ENCODE data around the gene PMPCA. TPM values are rescaled to one million over a fixed set of nuclear protein-coding genes. Genes with fewer than 3 reads are reported as not detected.
"Not testable (repeated sequence)": the region's sequence is repeated elsewhere in the genome, so short reads cannot be mapped to it uniquely, and the experiment has no call there.

Gene PMPCA
- total and polyA plus RNA-seq, 2 donors (not counting 3 experiments of a cell fraction or from before 2014, with no cell fraction given): 69.0 to 75.3 TPM

- ChIA-PET CTCF (no interaction called here), POLR2A (no interaction called here)
- H4K20me1 ChIP-seq (replicated peaks; ENCODE audit: control insufficient read depth, extremely low read depth, insufficient read depth, low read length): no peaks in the 10 kb centered on the region
- DNase-seq (ENCODE audit: low read depth, low spot score): no peak
- H3K9ac ChIP-seq (replicated peaks; ENCODE audit: extremely low read depth, insufficient read depth, low read length): no peak overlapping the region
- H2AFZ ChIP-seq (ENCODE audit: low read depth, low read length): no peak overlapping the region
- no TSS peak for BruUV-seq (replicated peaks)
- H3K27ac ChIP-seq (ENCODE audit: insufficient read depth, low read depth, low read length): no peak overlapping the region
- FAIRE-seq: no peak
- H3K4me2 ChIP-seq (ENCODE audit: insufficient read depth, low read length): no peak overlapping the region
- peaks cover 0 to 19% of the 10 kb centered on the region in 2 experiments for H3K36me3 ChIP-seq (ENCODE audit: control insufficient read depth in 2 of 2, extremely low read depth in 1 of 2, insufficient read depth in 2 of 2, low read length in 2 of 2)
- H3K79me2 ChIP-seq (ENCODE audit: control insufficient read depth, insufficient read depth, low read length): peaks cover 16% of the 10 kb centered on the region
- dilution Hi-C loops (cut with MboI; ENCODE audit: extremely low pct_ligation_motif_present, low sequenced_read_pairs) (no loop called here), intact Hi-C loops (cut with micrococcal nuclease) (no loop called here)
- no peak for TF ChIP-seq POLR2AphosphoS5 (IDR thresholded peaks at IDR 0.05; ENCODE audit: insufficient read depth, low read depth, low read length)
- TF ChIP-seq MYC (IDR thresholded peaks at IDR 0.05; ENCODE audit: low read depth, low read length): no peak
- no peak for TF ChIP-seq FOS (IDR thresholded peaks at IDR 0.05; ENCODE audit: borderline replicate concordance, insufficient read depth, low read length)
- TF ChIP-seq POLR2A (IDR thresholded peaks at IDR 0.05; ENCODE audit: low read depth, low read length): no peak
- TF ChIP-seq, protein P1, sequence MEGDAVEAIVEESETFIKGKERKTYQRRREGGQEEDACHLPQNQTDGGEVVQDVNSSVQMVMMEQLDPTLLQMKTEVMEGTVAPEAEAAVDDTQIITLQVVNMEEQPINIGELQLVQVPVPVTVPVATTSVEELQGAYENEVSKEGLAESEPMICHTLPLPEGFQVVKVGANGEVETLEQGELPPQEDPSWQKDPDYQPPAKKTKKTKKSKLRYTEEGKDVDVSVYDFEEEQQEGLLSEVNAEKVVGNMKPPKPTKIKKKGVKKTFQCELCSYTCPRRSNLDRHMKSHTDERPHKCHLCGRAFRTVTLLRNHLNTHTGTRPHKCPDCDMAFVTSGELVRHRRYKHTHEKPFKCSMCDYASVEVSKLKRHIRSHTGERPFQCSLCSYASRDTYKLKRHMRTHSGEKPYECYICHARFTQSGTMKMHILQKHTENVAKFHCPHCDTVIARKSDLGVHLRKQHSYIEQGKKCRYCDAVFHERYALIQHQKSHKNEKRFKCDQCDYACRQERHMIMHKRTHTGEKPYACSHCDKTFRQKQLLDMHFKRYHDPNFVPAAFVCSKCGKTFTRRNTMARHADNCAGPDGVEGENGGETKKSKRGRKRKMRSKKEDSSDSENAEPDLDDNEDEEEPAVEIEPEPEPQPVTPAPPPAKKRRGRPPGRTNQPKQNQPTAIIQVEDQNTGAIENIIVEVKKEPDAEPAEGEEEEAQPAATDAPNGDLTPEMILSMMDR (IDR thresholded peaks at IDR 0.05; ENCODE audit: extremely low read depth in 1 of 2, insufficient read depth in 1 of 2, low read depth in 1 of 2, low read length in 2 of 2): no peak
- no peak for TF ChIP-seq JUN (IDR thresholded peaks at IDR 0.05; ENCODE audit: borderline replicate concordance, insufficient read depth, insufficient read length, low read depth)
- no peak for TF ChIP-seq EZH2 (IDR thresholded peaks at IDR 0.05; ENCODE audit: borderline replicate concordance, low read depth, low read length, severe bottlenecking)
- TF ChIP-seq, protein P2, sequence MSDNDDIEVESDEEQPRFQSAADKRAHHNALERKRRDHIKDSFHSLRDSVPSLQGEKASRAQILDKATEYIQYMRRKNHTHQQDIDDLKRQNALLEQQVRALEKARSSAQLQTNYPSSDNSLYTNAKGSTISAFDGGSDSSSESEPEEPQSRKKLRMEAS (IDR thresholded peaks at IDR 0.05; ENCODE audit: insufficient read depth, insufficient read length): no peak
- TF ChIP-seq GATA2 (IDR thresholded peaks at IDR 0.05; ENCODE audit: insufficient read depth, insufficient read length, low read depth, low read length): no peak
- H3K4me1 ChIP-seq (ENCODE audit: control insufficient read depth, extremely low read depth, insufficient read depth, low read length): peaks cover 10% of the 10 kb centered on the region
- no peaks in the 10 kb centered on the region for H3K27me3 ChIP-seq (ENCODE audit: control insufficient read depth in 2 of 2, insufficient read depth in 2 of 2, low read length in 2 of 2)
- H3K9me3 ChIP-seq (replicated peaks; ENCODE audit: control insufficient read depth, insufficient read depth, low read length): no peaks in the 10 kb centered on the region
- H3K9me1 ChIP-seq (replicated peaks; ENCODE audit: control insufficient read depth, extremely low read depth, insufficient read depth, low read length): no peaks in the 10 kb centered on the region
- H3K4me3 ChIP-seq (replicated peaks in 1 of 3; ENCODE audit: insufficient read depth in 1 of 3, low read depth in 1 of 3, low read length in 3 of 3): no peak overlapping the region
Measured at GRCh38 chr9:136405481-136405880, 5.0 kb upstream of the PMPCA start.

GRCh38 chr9:136405904-136406303 is 4.6 kb upstream of the PMPCA start:
- dilution Hi-C loops (cut with MboI; ENCODE audit: extremely low pct_ligation_motif_present, low sequenced_read_pairs); FAIRE-seq; H3K27me3 ChIP-seq (ENCODE audit: control insufficient read depth in 2 of 2, insufficient read depth in 2 of 2, low read length in 2 of 2); H4K20me1 ChIP-seq (replicated peaks; ENCODE audit: control insufficient read depth, extremely low read depth, insufficient read depth, low read length); intact Hi-C loops (cut with micrococcal nuclease); BruUV-seq (replicated peaks); H3K4me3 ChIP-seq (replicated peaks in 1 of 3; ENCODE audit: insufficient read depth in 1 of 3, low read depth in 1 of 3, low read length in 3 of 3); DNase-seq (ENCODE audit: low read depth, low spot score); H3K9ac ChIP-seq (replicated peaks; ENCODE audit: extremely low read depth, insufficient read depth, low read length); H3K9me1 ChIP-seq (replicated peaks; ENCODE audit: control insufficient read depth, extremely low read depth, insufficient read depth, low read length); H3K9me3 ChIP-seq (replicated peaks; ENCODE audit: control insufficient read depth, insufficient read depth, low read length); H2AFZ ChIP-seq (ENCODE audit: low read depth, low read length); H3K27ac ChIP-seq (ENCODE audit: insufficient read depth, low read depth, low read length); CTCF ChIA-PET; H3K4me1 ChIP-seq (ENCODE audit: control insufficient read depth, extremely low read depth, insufficient read depth, low read length); H3K4me2 ChIP-seq (ENCODE audit: insufficient read depth, low read length); POLR2A ChIA-PET: not testable (repeated sequence)
- peaks cover 0 to 19% of the 10 kb centered on the region in 2 experiments for H3K36me3 ChIP-seq (ENCODE audit: control insufficient read depth in 2 of 2, extremely low read depth in 1 of 2, insufficient read depth in 2 of 2, low read length in 2 of 2)
- H3K79me2 ChIP-seq (ENCODE audit: control insufficient read depth, insufficient read depth, low read length): peaks cover 19% of the 10 kb centered on the region

DNA sequence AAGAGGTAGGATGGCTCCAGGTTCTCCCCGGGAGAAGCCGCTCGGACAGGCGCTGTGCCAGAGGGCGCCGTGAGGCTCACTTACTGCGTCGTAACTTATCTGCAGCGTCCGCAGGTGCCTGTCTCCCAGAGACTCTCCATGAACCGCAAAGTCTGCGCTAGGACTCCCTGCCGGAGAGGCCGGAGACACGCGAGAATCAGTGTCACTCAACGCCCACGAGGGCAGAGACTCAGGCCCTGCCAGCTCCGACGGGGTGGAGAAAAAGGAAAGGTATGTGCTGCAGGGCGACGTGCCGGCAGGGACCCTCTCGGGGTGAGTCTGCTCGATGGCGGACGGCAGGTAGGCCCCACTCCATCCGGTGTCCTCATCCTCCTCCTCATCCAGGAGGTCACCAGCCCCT is 3.4 kb upstream of the PMPCA start:
- H3K9me3 ChIP-seq (replicated peaks; ENCODE audit: control insufficient read depth, insufficient read depth, low read length); H3K27me3 ChIP-seq (ENCODE audit: control insufficient read depth in 2 of 2, insufficient read depth in 2 of 2, low read length in 2 of 2); BruUV-seq (replicated peaks); dilution Hi-C loops (cut with MboI; ENCODE audit: extremely low pct_ligation_motif_present, low sequenced_read_pairs); H3K27ac ChIP-seq (ENCODE audit: insufficient read depth, low read depth, low read length); H3K4me2 ChIP-seq (ENCODE audit: insufficient read depth, low read length); DNase-seq (ENCODE audit: low read depth, low spot score); H3K4me3 ChIP-seq (replicated peaks in 1 of 3; ENCODE audit: insufficient read depth in 1 of 3, low read depth in 1 of 3, low read length in 3 of 3); intact Hi-C loops (cut with micrococcal nuclease); FAIRE-seq; H2AFZ ChIP-seq (ENCODE audit: low read depth, low read length); H3K9me1 ChIP-seq (replicated peaks; ENCODE audit: control insufficient read depth, extremely low read depth, insufficient read depth, low read length); H3K9ac ChIP-seq (replicated peaks; ENCODE audit: extremely low read depth, insufficient read depth, low read length); CTCF ChIA-PET; H4K20me1 ChIP-seq (replicated peaks; ENCODE audit: control insufficient read depth, extremely low read depth, insufficient read depth, low read length); POLR2A ChIA-PET: not testable (repeated sequence)
- peaks cover 0 to 19% of the 10 kb centered on the region in 2 experiments for H3K36me3 ChIP-seq (ENCODE audit: control insufficient read depth in 2 of 2, extremely low read depth in 1 of 2, insufficient read depth in 2 of 2, low read length in 2 of 2)
- H3K4me1 ChIP-seq (ENCODE audit: control insufficient read depth, extremely low read depth, insufficient read depth, low read length): peaks cover 20% of the 10 kb centered on the region
- H3K79me2 ChIP-seq (ENCODE audit: control insufficient read depth, insufficient read depth, low read length): peaks cover 31% of the 10 kb centered on the region

Measured in endothelial cell of umbilical vein (primary cell).